Activated gamma-delta T cell treated with anti-CD3 and anti-CD28 coated beads, Interleukin-2, amount 50 U/mL, for 16 hours (primary cell): ENCODE data around the gene USP37.

Source experiments
- DNase-seq: peaks from one replicate; pipeline ENCODE4 v3.0.0-alpha.2; 2020; ENCODE audit warnings: low read depth

Gene USP37

GRCh38 chr2:218402911-218403411 lies 165.2 kb downstream of the USP37 start:
- DNase-seq, result no peak

DNA sequence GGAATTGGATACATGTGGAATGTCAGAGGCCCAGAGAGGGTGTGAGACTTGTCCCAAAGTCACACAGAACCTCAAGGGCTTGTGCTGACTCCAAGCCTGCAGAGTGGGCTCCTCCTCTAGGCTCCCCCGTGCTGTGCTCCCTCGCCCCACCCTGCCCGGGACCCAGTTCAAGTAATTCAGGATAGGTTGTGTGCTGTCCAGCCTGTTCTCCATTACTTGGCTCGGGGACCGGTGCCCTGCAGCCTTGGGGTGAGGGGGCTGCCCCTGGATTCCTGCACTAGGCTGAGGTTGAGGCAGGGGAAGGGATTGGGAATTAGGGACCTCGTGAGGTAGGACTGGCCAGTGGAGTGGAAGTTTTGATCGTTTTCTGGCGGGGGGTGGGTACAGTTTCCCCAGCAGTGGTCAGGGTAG lies 165.7 kb downstream of the USP37 start:
- DNase-seq, result no peak

DNA sequence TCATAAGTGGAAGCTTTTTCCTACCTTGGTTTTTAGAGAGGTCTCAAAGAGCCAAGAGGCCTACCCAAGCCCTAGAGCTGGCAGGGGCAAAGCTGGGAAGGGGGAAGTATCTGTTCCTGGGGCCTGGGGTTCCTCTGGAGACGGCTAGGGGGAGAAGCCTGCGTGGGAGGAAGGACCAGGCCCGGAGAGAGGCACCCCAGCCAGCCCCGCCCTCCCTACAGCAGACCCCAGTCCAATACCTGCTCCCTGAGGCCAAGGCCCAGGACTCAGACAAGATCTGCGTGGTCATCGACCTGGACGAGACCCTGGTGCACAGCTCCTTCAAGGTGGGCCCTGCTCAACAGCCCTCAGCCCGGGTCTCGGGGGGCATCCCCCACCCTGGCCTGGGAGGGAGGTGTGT lies 166.3 kb downstream of the USP37 start:
- no peak for DNase-seq

DNA sequence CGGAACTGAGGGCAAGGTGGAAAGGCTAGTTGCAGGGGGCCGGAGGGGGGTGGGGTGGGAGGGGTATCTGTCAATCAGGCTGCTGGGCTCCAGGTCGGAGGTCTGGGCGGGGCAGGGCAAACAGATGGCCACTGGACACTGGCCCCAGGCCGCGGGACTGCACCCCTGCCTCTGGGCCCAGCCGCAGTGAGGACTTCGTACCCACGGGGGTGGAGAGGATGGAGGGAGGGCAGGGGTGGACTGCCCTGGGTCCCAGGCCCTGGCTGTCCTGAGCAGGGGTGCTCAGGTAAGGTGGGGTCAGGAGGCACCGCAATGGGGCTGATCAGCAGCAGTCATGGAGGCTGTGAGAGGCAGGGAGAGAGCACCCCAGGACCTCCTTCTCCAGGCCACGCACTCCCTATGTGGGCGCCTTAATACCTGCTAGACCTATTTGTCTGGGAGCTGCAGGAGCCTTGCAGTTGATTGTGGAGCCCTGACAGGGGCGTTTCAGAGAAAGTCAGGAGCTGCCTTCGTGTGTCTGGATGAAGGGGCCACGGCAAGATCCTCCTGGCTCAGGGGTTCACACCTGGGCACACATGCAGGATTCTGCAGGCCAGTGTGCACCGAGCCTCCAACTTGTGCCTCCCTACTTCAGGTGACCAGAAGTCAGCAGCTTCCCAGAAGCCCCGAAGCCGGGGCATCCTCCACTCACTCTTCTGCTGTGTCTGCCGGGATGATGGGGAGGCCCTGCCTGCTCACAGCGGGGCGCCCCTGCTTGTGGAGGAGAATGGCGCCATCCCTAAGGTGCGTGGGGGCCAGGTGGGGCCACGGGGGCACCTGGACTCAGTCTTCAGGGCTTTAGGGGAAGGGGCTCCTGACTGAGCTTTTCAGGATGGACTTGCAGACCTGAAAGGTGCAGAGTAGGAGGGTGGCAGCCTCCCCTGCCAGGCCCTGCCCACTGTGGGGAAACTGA lies 166.9 kb downstream of the USP37 start:
- DNase-seq, result no peak
